Mucosa of rectum (tissue), 2 donors: ENCODE data around the gene ABHD16A.
A peak's percentile ranks its signal among the peaks of the same experiment; 100 is the strongest.

Experiments
- H3K27ac ChIP-seq, 2 donors: one replicate each; pipeline ENCODE4 v1.7.0; 2013; ENCODE audit warnings: inconsistent platforms in 2 of 2, low read depth in 2 of 2, low read length in 2 of 2
- H3K27me3 ChIP-seq, 2 donors: one replicate each; pipeline ENCODE4 v1.7.0; 2013; ENCODE audit warnings: low read length in 2 of 2; ENCODE audit not compliant: control insufficient read depth in 2 of 2, insufficient read depth in 2 of 2
- H3K36me3 ChIP-seq, 2 donors: one replicate each; pipeline ENCODE4 v1.7.0; 2013; ENCODE audit warnings: low read length in 2 of 2; ENCODE audit not compliant: control insufficient read depth in 2 of 2, insufficient read depth in 2 of 2
- H3K4me1 ChIP-seq, 2 donors: one replicate each; pipeline ENCODE4 v1.7.0; 2013; ENCODE audit warnings: low read length in 2 of 2, mild to moderate bottlenecking in 1 of 2; ENCODE audit not compliant: control insufficient read depth in 2 of 2, insufficient read depth in 2 of 2
- H3K4me3 ChIP-seq, 2 donors: one replicate each; pipeline ENCODE4 v1.7.0; 2013; ENCODE audit warnings: low read length in 2 of 2
- H3K9ac ChIP-seq, 2 donors: one replicate each; pipeline ENCODE4 v1.7.0; 2013; ENCODE audit warnings: low read length in 2 of 2, low read depth in 1 of 2, mild to moderate bottlenecking in 1 of 2
- H3K9me3 ChIP-seq, 2 donors: one replicate each; pipeline ENCODE4 v1.7.0; 2013; ENCODE audit warnings: low read length in 2 of 2; ENCODE audit not compliant: control insufficient read depth in 2 of 2
- donor health status: healthy.
- donor health status: Normal muscosa, but diverticular disease.

The ABHD16A gene

GRCh38 chr6:31691078-31691463, 12.1 kb downstream of the ABHD16A start:
- Histone ChIP-seq H3K27me3 (no peaks in the 10 kb centered on the region), H3K9ac (no peak overlapping the region), H3K9me3 (no peaks in the 10 kb centered on the region), H3K36me3 (peaks cover 69 to 81% of the 10 kb centered on the region in 2 donors), H3K4me3 (no peak overlapping the region), H3K4me1 (peaks cover 8 to 19% of the 10 kb centered on the region in 2 donors), H3K27ac (peak overlapping the region; percentile 56 to 64)

DNA sequence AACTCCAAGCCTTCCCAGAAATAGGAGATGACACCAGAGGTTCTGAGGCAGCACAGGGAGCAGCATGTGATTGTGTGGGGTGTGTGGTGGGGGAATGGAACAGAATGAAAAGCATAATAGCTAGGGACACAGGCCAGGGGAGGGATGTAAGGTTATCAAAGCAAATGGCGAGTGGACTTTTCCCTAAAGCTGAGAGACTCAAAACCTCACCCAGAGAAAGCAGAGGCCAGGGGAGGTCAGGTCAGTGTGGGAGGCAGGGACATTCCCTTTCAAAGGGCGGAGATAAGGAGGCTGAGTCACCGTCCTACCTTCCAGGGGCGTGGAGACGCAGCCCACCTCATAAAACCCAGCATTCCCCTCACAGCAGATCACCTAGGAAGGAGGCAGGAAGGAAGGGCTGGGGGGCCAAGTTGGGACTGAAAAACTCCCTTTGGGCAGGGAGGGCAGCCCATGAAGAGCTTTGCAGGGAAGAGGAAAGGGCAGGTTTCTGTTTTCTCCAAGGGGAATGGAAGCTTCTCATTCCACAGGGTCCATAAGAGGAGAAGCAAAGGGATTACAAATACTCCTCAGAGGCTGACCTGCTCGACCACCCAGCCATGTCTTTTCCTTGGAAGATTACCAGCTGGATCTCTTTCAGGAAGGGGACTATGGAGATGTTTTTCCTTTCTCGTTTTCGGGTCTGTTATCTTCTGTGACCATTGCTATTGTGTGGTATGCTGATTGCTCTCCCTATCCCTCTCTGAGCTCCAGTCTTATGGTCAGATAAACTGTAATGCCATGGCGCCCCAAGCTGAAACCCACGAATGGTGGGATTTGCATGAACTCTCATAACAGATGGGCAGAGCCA, 12.7 kb downstream of the ABHD16A start:
- peaks cover 8 to 19% of the 10 kb centered on the region in 2 donors for H3K4me1 ChIP-seq
- peak overlapping the region in 1 of 2 donors; percentile 1 for H3K9ac ChIP-seq
- H3K9me3 ChIP-seq = no peaks in the 10 kb centered on the region
- H3K27me3 ChIP-seq = no peaks in the 10 kb centered on the region
- H3K4me3 ChIP-seq = no peak overlapping the region
- peaks cover 69 to 81% of the 10 kb centered on the region in 2 donors for H3K36me3 ChIP-seq
- peak overlapping the region; percentile 56 to 64 for H3K27ac ChIP-seq

- Histone ChIP-seq H3K4me1 (peaks cover 8 to 19% of the 10 kb centered on the region in 2 donors), H3K9me3 (no peaks in the 10 kb centered on the region), H3K36me3 (peaks cover 62 to 73% of the 10 kb centered on the region in 2 donors), H3K9ac (peak overlapping the region in 1 of 2 donors; percentile 1), H3K27me3 (no peaks in the 10 kb centered on the region), H3K4me3 (no peak overlapping the region), H3K27ac (peak overlapping the region; percentile 35 to 42)
These were observed 13.6 kb downstream of the ABHD16A start for GRCh38 chr6:31689249-31690110.

- no peak overlapping the region for H3K4me3 ChIP-seq
- H3K9me3 ChIP-seq = no peaks in the 10 kb centered on the region
- H3K9ac ChIP-seq = no peak overlapping the region
- no peak overlapping the region for H3K27ac ChIP-seq
- H3K36me3 ChIP-seq = peaks cover 51 to 61% of the 10 kb centered on the region in 2 donors
- peaks cover 8 to 19% of the 10 kb centered on the region in 2 donors for H3K4me1 ChIP-seq
- H3K27me3 ChIP-seq = no peaks in the 10 kb centered on the region
These were observed 15.0 kb downstream of the ABHD16A start for GRCh38 chr6:31687860-31688693.

DNA sequence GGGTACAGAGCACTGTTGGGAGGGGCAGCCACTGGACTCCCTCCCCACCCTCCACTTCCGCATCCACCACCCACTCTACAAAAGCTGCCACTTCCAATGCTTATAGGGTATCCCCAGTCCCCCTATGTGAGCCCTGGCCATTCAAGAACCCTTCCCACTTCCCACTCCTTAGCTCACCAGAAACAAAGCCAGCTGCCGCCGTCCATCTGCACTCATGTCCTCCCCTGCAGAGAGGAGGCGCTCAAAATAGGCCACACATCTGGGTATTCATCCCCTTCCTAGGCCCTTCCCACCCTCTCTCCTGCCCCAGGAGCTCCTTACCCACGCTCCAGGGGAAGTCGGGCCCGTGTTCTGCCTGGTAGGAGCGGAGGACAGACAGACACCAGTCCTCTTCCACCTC, 15.8 kb downstream of the ABHD16A start:
- Histone ChIP-seq H3K4me1 (peaks cover 8 to 19% of the 10 kb centered on the region in 2 donors), H3K27me3 (no peaks in the 10 kb centered on the region), H3K4me3 (no peak overlapping the region), H3K36me3 (peaks cover 45 to 55% of the 10 kb centered on the region in 2 donors), H3K9me3 (no peaks in the 10 kb centered on the region), H3K9ac (no peak overlapping the region), H3K27ac (no peak overlapping the region)

GRCh38 chr6:31686483-31686882, 16.6 kb downstream of the ABHD16A start:
- Histone ChIP-seq H3K9ac (no peak overlapping the region), H3K36me3 (peaks cover 43 to 49% of the 10 kb centered on the region in 2 donors), H3K27me3 (no peaks in the 10 kb centered on the region), H3K4me1 (peaks cover 10 to 21% of the 10 kb centered on the region in 2 donors), H3K9me3 (no peaks in the 10 kb centered on the region), H3K4me3 (no peak overlapping the region), H3K27ac (no peak overlapping the region)

- no peaks in the 10 kb centered on the region for H3K9me3 ChIP-seq
- H3K9ac ChIP-seq = peak overlapping the region in 1 of 2 donors; percentile 47
- H3K36me3 ChIP-seq = peaks cover 17 to 22% of the 10 kb centered on the region in 2 donors
- H3K27me3 ChIP-seq = no peaks in the 10 kb centered on the region
- H3K4me3 ChIP-seq = peak overlapping the region; percentile 57 to 62
- peak overlapping the region; percentile 69 to 80 for H3K27ac ChIP-seq
- H3K4me1 ChIP-seq = peaks cover 10 to 13% of the 10 kb centered on the region in 2 donors
These were observed 19.5 kb downstream of the ABHD16A start for GRCh38 chr6:31683591-31683990.

DNA sequence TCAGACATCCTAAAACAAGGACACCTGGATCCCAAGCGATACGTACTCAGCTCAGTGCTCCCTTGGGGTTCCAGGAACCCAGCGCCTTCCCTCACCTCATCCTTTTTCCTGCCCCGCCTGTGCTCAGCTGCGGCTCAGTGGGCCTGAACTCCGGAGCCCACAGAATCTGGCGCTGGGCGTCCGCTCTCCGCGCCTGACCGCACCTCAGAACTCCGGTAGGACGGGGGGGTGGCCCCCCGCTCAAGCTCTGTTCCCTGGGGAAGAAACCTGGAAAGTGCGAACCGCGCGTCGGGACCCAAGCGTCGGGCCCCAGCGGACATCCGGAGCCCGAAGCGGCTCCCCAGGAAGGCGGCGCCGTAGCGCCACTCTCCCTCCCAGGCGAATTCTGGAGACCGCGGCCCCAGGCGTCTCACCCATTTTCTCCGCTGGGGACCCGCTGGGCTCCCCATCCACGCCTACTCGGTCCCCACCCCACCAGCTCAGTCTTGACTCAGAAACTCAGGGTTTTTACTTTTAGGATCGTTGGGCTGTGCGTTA, 21.9 kb downstream of the ABHD16A start:
- Histone ChIP-seq H3K27me3 (no peaks in the 10 kb centered on the region), H3K9me3 (no peaks in the 10 kb centered on the region), H3K9ac (peak overlapping the region; percentile 75 to 78), H3K4me1 (peaks cover 10 to 13% of the 10 kb centered on the region in 2 donors), H3K4me3 (peak overlapping the region; percentile 66 to 81), H3K36me3 (no peaks in the 10 kb centered on the region), H3K27ac (peak overlapping the region; percentile 65 to 69)
